MCF 10A (cell line): Measurements from ENCODE around the gene SCN3B. TPM values are rescaled to one million over a fixed set of nuclear protein-coding genes. Genes with fewer than 3 reads are reported as not detected.

Source experiments
- BruUV-seq: library from RNA; stranded (reverse); fragments of 400-500 nt; replicated peaks from 2 replicates; lab custom pipeline; 2021; lab: Mats Ljungman, UMichigan
- CTCF ChIA-PET: fragments of 300-600 bp; sonication (Branson Sonifier 250); formaldehyde crosslinking; extraction: SDS; loops from one replicate; lab custom pipeline; 2021; ENCODE audit warnings: antibody characterized with exemption, inconsistent platforms; lab: Yijun Ruan, JAX
- POLR2A ChIA-PET: fragments of 300-600, 350-650 bp; sonication (Branson Sonifier 250); formaldehyde crosslinking; extraction: SDS; loops from one replicate; lab custom pipeline; 2020; ENCODE audit warnings: antibody characterized with exemption, inconsistent platforms; lab: Yijun Ruan, JAX
- DNase-seq: peaks from one replicate; pipeline ENCODE4 v3.0.0-alpha.2; 2018; ENCODE audit not compliant: unreplicated experiment
- H3K27ac Mint-ChIP-seq: one replicate; pipeline ENCODE4 v1.8.0; 2022; ENCODE audit warnings: mild to moderate bottlenecking, low read depth, mixed read lengths; ENCODE audit not compliant: unreplicated experiment
- H3K27me3 Mint-ChIP-seq: one replicate; pipeline ENCODE4 v1.8.0; 2022; ENCODE audit warnings: mixed read lengths; ENCODE audit not compliant: insufficient read depth, unreplicated experiment
- H3K36me3 Mint-ChIP-seq: one replicate; pipeline ENCODE4 v1.8.0; 2022; ENCODE audit warnings: mild to moderate bottlenecking, moderate library complexity, mixed read lengths; ENCODE audit not compliant: insufficient read depth, unreplicated experiment
- H3K4me1 Mint-ChIP-seq: one replicate; pipeline ENCODE4 v1.8.0; 2022; ENCODE audit warnings: mixed read lengths; ENCODE audit not compliant: insufficient read depth, unreplicated experiment
- H3K4me3 Mint-ChIP-seq: one replicate; pipeline ENCODE4 v1.8.0; 2022; ENCODE audit warnings: mild to moderate bottlenecking, moderate library complexity, mixed read lengths; ENCODE audit not compliant: unreplicated experiment
- H3K9me3 Mint-ChIP-seq: one replicate; pipeline ENCODE4 v1.8.0; 2022; ENCODE audit warnings: mixed read lengths; ENCODE audit not compliant: unreplicated experiment
- intact Hi-C: fragments of 100-400 bp; cut with micrococcal nuclease; formaldehyde crosslinking; loops from 2 replicates; pipeline ENCODE4 v1.14.1; 2022
- total RNA-seq: library from RNA; stranded (reverse); gene quantifications from 2 replicates; pipeline ENCODE4 v1.2.3, GENCODE V29; 2022
- TF ChIP-seq, protein P1 (sequence below): fragments of 200-600 bp; IDR thresholded peaks from one replicate; pipeline ENCODE4 v1.8.0; 2022; ENCODE audit warnings: antibody characterized with exemption, mild to moderate bottlenecking; ENCODE audit not compliant: unreplicated experiment

SCN3B gene
- total RNA-seq, 1 experiment from 2014 or later, result 1.2 TPM

DNA sequence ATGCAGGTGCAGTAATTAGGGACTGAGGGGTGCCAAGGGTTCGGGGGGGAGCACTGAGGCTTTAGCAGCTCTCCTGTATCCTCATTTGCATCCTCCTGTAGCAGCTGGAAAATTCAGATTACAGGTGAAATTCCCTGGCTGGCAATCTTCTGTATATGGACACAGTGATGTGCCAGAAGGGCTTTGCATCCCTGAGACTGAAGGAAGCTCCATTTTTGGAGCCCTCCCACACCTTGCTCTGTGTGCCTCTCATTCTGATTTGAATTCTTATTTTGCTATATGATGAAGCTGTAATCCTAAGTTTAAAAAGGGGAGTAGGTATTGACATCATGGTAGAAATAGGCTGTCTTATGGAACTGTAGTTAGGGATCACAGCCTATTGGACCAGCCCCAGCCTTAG lies 46.6 kb downstream of the SCN3B start:
- TF ChIP-seq, protein P1, sequence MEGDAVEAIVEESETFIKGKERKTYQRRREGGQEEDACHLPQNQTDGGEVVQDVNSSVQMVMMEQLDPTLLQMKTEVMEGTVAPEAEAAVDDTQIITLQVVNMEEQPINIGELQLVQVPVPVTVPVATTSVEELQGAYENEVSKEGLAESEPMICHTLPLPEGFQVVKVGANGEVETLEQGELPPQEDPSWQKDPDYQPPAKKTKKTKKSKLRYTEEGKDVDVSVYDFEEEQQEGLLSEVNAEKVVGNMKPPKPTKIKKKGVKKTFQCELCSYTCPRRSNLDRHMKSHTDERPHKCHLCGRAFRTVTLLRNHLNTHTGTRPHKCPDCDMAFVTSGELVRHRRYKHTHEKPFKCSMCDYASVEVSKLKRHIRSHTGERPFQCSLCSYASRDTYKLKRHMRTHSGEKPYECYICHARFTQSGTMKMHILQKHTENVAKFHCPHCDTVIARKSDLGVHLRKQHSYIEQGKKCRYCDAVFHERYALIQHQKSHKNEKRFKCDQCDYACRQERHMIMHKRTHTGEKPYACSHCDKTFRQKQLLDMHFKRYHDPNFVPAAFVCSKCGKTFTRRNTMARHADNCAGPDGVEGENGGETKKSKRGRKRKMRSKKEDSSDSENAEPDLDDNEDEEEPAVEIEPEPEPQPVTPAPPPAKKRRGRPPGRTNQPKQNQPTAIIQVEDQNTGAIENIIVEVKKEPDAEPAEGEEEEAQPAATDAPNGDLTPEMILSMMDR, result no peak
- Mint-ChIP-seq H3K9me3 (no peaks in the 10 kb centered on the region), H3K4me1 (no peaks in the 10 kb centered on the region), H3K27ac (no peak overlapping the region), H3K27me3 (peaks cover 53% of the 10 kb centered on the region), H3K4me3 (no peak overlapping the region), H3K36me3 (no peaks in the 10 kb centered on the region)
- BruUV-seq, result no TSS peak
- POLR2A ChIA-PET, result no interaction called here
- intact Hi-C loops, result no loop called here
- no peak for DNase-seq
- CTCF ChIA-PET, result interaction anchor here (0.6 to 2.3 kb wide), 5 partner anchors 12 to 103 kb away, joined by 3 to 8 read pairs (median 4); no protein-coding TSS in a partner anchor

DNA sequence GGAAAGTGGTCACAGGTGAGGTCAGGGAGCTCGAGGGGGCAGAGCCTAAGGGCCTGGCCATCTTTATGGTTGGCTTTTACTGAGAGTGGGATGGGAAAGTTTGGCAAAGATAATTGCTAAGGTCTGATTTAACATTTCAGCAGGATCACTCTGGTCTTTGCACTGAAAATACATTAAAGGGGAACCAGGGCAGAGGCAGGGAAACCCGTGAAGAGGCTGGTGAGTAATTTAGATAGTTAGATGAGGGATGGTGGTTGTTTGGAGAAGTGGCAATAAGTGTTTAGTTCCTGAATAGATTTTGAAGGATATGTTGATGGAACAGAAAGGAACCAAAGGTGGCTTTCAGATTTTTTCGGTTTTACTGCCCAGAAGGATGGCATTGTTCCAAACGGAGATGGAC lies 50.8 kb downstream of the SCN3B start:
- CTCF ChIA-PET, result interaction anchor here (0.6 kb wide), 2 partner anchors 21 to 23 kb away, joined by 3 read pairs; no protein-coding TSS in a partner anchor

DNA sequence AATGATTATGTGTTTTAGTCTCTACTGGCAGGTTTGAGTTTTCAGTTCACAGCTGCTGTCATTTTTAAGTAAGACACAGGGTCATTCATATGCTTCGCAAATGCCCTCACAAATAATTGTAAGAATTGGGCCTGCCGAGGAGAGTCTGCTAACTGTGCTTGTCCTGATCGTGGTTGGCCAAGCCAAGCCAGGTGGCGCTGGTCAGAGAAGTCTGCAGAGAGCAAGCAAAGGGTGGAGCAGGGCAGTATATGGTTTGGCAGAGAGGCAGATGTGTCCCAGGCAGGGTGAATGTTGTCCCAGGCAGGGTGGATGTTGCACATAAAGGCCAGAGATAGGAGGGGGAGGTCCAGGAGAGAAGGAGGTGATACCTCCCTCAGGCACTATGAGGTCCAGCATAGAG lies 52.7 kb downstream of the SCN3B start:
- no peaks in the 10 kb centered on the region for H3K4me1 Mint-ChIP-seq
- no peak overlapping the region for H3K27ac Mint-ChIP-seq
- H3K27me3 Mint-ChIP-seq, result peaks cover 31% of the 10 kb centered on the region
- H3K9me3 Mint-ChIP-seq, result no peaks in the 10 kb centered on the region
- intact Hi-C loops, result no loop called here
- TF ChIP-seq, protein P1, result no peak
- DNase-seq, result no peak
- H3K4me3 Mint-ChIP-seq, result no peak overlapping the region
- no TSS peak for BruUV-seq
- peaks cover 5% of the 10 kb centered on the region for H3K36me3 Mint-ChIP-seq
- ChIA-PET POLR2A (no interaction called here), CTCF (interaction anchor here (0.7 to 1.2 kb wide), 2 partner anchors 22 to 330 kb away, joined by 3 to 5 read pairs; no protein-coding TSS in a partner anchor)

More for the DNA sequence above, 50.8 kb downstream of the SCN3B start:
- Mint-ChIP-seq H3K36me3 (peaks cover 5% of the 10 kb centered on the region), H3K4me3 (no peak overlapping the region), H3K4me1 (no peaks in the 10 kb centered on the region), H3K27me3 (peaks cover 31% of the 10 kb centered on the region), H3K27ac (no peak overlapping the region), H3K9me3 (no peaks in the 10 kb centered on the region)
- TF ChIP-seq, protein P1, result no peak
- no TSS peak for BruUV-seq
- DNase-seq, result no peak
- intact Hi-C loops, result no loop called here
- POLR2A ChIA-PET, result no interaction called here

DNA sequence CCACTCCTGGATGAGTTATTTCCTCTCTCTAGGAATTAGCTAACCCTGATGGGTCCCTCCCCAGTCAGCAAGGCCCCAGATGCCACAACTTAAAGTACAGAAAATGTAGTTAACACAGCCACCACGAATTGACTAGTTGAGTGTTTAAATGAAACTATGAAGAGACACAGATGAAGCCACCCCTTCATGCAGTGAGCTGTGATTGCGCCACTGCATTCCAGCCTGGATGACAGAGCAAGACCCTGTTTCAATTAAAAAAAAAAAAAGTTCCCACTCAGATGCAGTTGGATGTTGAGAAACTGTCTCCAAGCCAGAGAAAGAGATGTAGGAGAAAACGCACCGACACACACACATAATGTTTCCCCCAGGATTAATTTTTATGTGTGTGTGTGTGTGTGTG lies 53.3 kb downstream of the SCN3B start:
- CTCF ChIA-PET, result interaction anchor here (1.2 kb wide), 1 partner anchor 21 kb away, joined by 5 read pairs; no protein-coding TSS in a partner anchor
- intact Hi-C loops, result no loop called here
- H3K9me3 Mint-ChIP-seq, result no peaks in the 10 kb centered on the region

More for the DNA sequence above, 53.3 kb downstream of the SCN3B start:
- Mint-ChIP-seq H3K36me3 (peaks cover 5% of the 10 kb centered on the region), H3K27ac (no peak overlapping the region), H3K4me1 (no peaks in the 10 kb centered on the region), H3K4me3 (no peak overlapping the region), H3K27me3 (peaks cover 31% of the 10 kb centered on the region)
- TF ChIP-seq, protein P1, result no peak
- BruUV-seq, result no TSS peak
- peak; percentile 20 for DNase-seq
- POLR2A ChIA-PET, result no interaction called here
